ENCODE results near the gene ZNF200.
"Not testable (repeated sequence)": the region's sequence is repeated elsewhere in the genome, so short reads cannot be mapped to it uniquely, and the experiment has no call there.

Gene ZNF200

GRCh38 chr16:3202903-3203539, 31.9 kb downstream of the ZNF200 start:
- in situ Hi-C loops (cut with HindIII; ENCODE audit: low sequenced_read_pairs), result no loop called here

GRCh38 chr16:3198334-3199072, 36.5 kb downstream of the ZNF200 start:
- in situ Hi-C loops (cut with HindIII; ENCODE audit: low sequenced_read_pairs), result no loop called here

- in situ Hi-C loops (cut with HindIII; ENCODE audit: low sequenced_read_pairs), result not testable (repeated sequence)
Measured at GRCh38 chr16:3197694-3198333, 37.1 kb downstream of the ZNF200 start.

- in situ Hi-C loops (cut with HindIII; ENCODE audit: low sequenced_read_pairs), result no loop called here
Measured at GRCh38 chr16:3195975-3196374, 39.0 kb downstream of the ZNF200 start.

- in situ Hi-C loops (cut with HindIII; ENCODE audit: low sequenced_read_pairs), result no loop called here
Measured at GRCh38 chr16:3194792-3195191, 40.2 kb downstream of the ZNF200 start.

GRCh38 chr16:3193221-3194212, 41.4 kb downstream of the ZNF200 start:
- in situ Hi-C loops (cut with HindIII; ENCODE audit: low sequenced_read_pairs), result no loop called here

GRCh38 chr16:3192476-3193019, 42.4 kb downstream of the ZNF200 start:
- in situ Hi-C loops (cut with HindIII; ENCODE audit: low sequenced_read_pairs), result no loop called here

GRCh38 chr16:3190949-3191353, 44.0 kb downstream of the ZNF200 start:
- in situ Hi-C loops (cut with HindIII; ENCODE audit: low sequenced_read_pairs), result no loop called here

GRCh38 chr16:3189869-3190268, 45.1 kb downstream of the ZNF200 start:
- in situ Hi-C loops (cut with HindIII; ENCODE audit: low sequenced_read_pairs), result no loop called here

- in situ Hi-C loops (cut with HindIII; ENCODE audit: low sequenced_read_pairs), result no loop called here
Measured at GRCh38 chr16:3188925-3189825, 45.8 kb downstream of the ZNF200 start.

GRCh38 chr16:3188675-3188924, 46.4 kb downstream of the ZNF200 start:
- in situ Hi-C loops (cut with HindIII; ENCODE audit: low sequenced_read_pairs), result no loop called here

GRCh38 chr16:3187798-3188674, 46.9 kb downstream of the ZNF200 start, which contains the start of gene OR1F1:
OR1F1 (plus strand) TSS chr16:3188204.
- in situ Hi-C loops (cut with HindIII; ENCODE audit: low sequenced_read_pairs), result no loop called here

- in situ Hi-C loops (cut with HindIII; ENCODE audit: low sequenced_read_pairs), result no loop called here
Measured at GRCh38 chr16:3186946-3187690, 47.8 kb downstream of the ZNF200 start.

GRCh38 chr16:3183445-3184139, 51.4 kb downstream of the ZNF200 start:
- in situ Hi-C loops (cut with HindIII; ENCODE audit: low sequenced_read_pairs), result no loop called here

GRCh38 chr16:3182608-3183444, 52.1 kb downstream of the ZNF200 start:
- in situ Hi-C loops (cut with HindIII; ENCODE audit: low sequenced_read_pairs), result no loop called here

- in situ Hi-C loops (cut with HindIII; ENCODE audit: low sequenced_read_pairs), result not testable (repeated sequence)
Measured at GRCh38 chr16:3182293-3182607, 52.7 kb downstream of the ZNF200 start.

- in situ Hi-C loops (cut with HindIII; ENCODE audit: low sequenced_read_pairs), result no loop called here
Measured at GRCh38 chr16:3180445-3180878, 54.5 kb downstream of the ZNF200 start.

All from DLD1 (cell line).